Measurements from ENCODE around the gene ANKRD11. TPM values are rescaled to one million over a fixed set of nuclear protein-coding genes. Genes with fewer than 3 reads are reported as not detected.
A peak's percentile ranks its signal among the peaks of the same experiment; 100 is the strongest.

ANKRD11 gene
- total and polyA plus RNA-seq, 12 donors: 47.7 to 93.6 (median 66.2) TPM

DNA sequence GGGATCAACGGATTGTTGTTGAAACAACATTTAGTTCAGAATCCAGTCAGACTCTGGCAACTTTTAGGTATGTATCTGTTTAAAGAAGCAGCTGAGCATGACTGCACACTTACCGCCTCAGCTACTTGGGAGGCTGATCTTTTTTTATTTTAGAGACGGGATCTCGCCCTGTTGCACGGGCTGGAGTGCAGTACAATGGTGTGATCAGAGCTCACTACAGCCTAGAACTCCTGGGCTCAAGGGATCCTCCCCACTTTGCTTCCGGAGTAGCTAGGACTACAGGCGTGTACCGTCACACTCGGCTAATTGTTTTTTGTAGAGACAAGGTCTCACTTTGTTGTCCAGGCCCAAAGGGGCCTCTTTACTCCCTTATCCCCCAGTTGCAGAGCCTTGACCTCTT, 20.2 kb upstream of the ANKRD11 start:
- ATAC-seq (no peak), DNase-seq (no peak)
- WGBS, 2 donors: 88 to 94% methylated on average over 9 of the region's 9 CpGs
- peaks cover 15 to 43% (median 38%) of the 10 kb centered on the region in 9 donors for H3K4me1 ChIP-seq
- H3K36me3 ChIP-seq: peaks cover 0 to 53% (median 47%) of the 10 kb centered on the region in 9 donors
- TF ChIP-seq, protein P1, sequence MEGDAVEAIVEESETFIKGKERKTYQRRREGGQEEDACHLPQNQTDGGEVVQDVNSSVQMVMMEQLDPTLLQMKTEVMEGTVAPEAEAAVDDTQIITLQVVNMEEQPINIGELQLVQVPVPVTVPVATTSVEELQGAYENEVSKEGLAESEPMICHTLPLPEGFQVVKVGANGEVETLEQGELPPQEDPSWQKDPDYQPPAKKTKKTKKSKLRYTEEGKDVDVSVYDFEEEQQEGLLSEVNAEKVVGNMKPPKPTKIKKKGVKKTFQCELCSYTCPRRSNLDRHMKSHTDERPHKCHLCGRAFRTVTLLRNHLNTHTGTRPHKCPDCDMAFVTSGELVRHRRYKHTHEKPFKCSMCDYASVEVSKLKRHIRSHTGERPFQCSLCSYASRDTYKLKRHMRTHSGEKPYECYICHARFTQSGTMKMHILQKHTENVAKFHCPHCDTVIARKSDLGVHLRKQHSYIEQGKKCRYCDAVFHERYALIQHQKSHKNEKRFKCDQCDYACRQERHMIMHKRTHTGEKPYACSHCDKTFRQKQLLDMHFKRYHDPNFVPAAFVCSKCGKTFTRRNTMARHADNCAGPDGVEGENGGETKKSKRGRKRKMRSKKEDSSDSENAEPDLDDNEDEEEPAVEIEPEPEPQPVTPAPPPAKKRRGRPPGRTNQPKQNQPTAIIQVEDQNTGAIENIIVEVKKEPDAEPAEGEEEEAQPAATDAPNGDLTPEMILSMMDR (IDR thresholded peaks at IDR 0.05): no peak
- no peaks in the 10 kb centered on the region for H3K9me3 ChIP-seq
- no peak overlapping the region for H3K4me3 ChIP-seq
- H3K27ac ChIP-seq: no peak overlapping the region
- intact Hi-C loops (cut with DNase I): loop anchor here in 1 of 10 donors (5.0 kb wide), 1 partner anchor 173 kb away; no protein-coding TSS in a partner anchor
- H3K27me3 ChIP-seq: no peaks in the 10 kb centered on the region

DNA sequence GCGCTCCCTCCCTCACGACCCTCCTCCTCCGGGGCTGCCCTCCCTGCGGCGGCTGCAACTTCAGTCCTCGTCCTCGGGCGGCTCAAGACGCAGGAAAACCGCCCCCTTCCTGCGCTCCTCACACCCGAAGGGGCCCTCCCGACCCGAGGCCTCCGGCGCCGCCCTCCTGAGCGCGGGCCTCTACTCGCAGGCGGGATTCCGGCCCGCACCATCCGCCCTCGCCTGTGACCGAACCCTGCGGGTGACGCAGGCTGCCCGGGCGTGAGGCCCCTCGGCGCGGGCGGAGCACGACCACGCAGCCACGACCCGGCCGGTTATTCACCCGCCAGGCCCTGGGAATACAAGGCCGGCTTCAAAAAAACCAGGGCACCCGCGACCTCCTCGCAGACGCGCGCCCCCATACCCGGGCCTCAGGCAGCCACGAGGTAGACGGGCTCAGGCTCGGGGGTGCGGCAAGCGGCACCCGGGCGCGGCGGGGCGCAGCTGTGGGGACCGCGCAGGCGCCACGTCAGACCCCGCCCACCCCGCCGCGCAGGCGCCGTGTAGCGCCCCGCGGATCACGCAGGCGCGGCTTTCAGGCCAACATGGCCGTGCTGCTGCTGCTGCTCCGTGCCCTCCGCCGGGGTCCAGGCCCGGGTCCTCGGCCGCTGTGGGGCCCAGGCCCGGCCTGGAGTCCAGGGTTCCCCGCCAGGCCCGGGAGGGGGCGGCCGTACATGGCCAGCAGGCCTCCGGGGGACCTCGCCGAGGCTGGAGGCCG, 17.7 kb upstream of the ANKRD11 start, which contains the start of gene SPG7:
TSS of gene SPG7 (plus strand) at position 570 of the 757 bp plus-strand sequence. CDS start at position 585, 15 bp downstream.
- H3K9me3 ChIP-seq: no peaks in the 10 kb centered on the region
- intact Hi-C loops (cut with DNase I): loop anchor here in 8 of 10 donors (1.0 to 10.0 kb wide), 9 partner anchors 15 to 266 kb away; partner anchors contain the start of gene RPL13 (in 1 of the 8)
- TF ChIP-seq, protein P1 (IDR thresholded peaks at IDR 0.05): peak in 2 of 9 donors; percentile 16
- 0% methylated on average over 88 to 90 of the region's 90 CpGs for WGBS, 2 donors
- H3K27me3 ChIP-seq: no peaks in the 10 kb centered on the region
- peaks cover 0 to 28% (median 24%) of the 10 kb centered on the region in 9 donors for H3K36me3 ChIP-seq
- peak; percentile 86 to 95 (median 91) for ATAC-seq
- peak; percentile 84 to 90 for DNase-seq
- H3K27ac ChIP-seq: peak within 1 kb of the TSS; percentile 91 to 99 (median 98)
- peak within 1 kb of the TSS; percentile 51 to 97 (median 88) for H3K4me3 ChIP-seq
- H3K4me1 ChIP-seq: peaks cover 20 to 53% (median 45%) of the 10 kb centered on the region in 9 donors

DNA sequence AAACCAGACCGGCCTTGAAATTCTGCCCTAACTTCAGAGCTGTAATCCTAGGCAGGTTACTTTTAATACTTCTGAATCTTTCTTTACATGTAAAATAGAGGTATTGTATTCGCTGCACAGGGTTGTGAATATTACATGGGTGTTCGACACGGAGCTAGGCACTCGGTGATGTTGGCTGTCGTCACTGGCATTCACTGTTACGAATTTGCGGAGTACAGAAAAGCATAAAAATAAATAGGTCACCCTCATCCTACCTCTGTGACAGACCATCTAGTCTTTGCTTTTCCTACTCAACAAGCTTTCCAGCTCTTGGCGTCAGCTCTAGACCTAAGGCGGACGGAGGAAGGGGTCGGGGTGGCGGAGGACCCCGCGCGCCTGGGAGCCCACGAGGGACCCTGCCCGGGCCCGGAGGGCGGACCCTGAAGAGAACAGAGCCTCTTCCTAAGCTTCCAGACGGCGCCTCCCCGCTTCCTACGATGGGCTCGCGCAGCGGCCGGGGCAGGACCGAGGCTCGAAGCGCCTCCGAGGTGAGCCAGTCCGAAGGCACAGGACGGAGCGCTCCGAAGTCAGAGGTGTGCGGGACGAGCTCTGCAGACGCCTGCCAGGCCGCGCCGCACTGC, 17.0 kb upstream of the ANKRD11 start:
- Histone ChIP-seq H3K27ac (peak overlapping the region; percentile 91 to 99 (median 98)), H3K4me3 (peak overlapping the region; percentile 51 to 97 (median 88)), H3K27me3 (no peaks in the 10 kb centered on the region), H3K4me1 (peaks cover 20 to 56% (median 48%) of the 10 kb centered on the region in 9 donors), H3K36me3 (peaks cover 0 to 21% (median 17%) of the 10 kb centered on the region in 9 donors), H3K9me3 (no peaks in the 10 kb centered on the region)
- WGBS, 2 donors: 7 to 8% methylated on average over 42 of the region's 42 CpGs
- TF ChIP-seq, protein P1 (IDR thresholded peaks at IDR 0.05): peak in 3 of 9 donors; percentile 7 to 14 (median 12)
- intact Hi-C loops (cut with DNase I): loop anchor here in 7 of 10 donors (5.0 to 10.0 kb wide), 6 partner anchors 57 to 265 kb away; partner anchors contain the start of gene RPL13 (in 1 of the 7)
- peak in 4 of 8 donors; percentile 4 to 53 (median 20) for ATAC-seq
- no peak for DNase-seq

DNA sequence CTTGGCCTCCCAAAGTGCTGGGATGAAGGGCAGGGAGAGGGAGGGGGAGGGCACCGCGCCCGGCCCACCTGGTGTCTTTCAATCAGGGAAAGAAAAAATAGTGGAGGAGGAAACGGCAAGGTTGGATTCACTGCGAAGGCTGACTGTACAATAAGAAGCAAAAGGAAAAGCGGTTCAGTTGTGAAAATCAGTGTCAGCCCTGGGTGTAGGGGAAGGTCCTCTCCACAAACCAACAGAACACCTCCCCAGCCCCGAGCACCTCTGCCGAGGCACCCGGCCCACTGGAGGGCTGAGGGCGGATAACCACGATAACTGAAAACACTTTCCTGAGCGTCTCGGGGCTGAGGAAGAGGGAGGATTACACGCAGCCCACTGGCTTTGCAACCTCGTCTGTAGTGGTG, 16.4 kb upstream of the ANKRD11 start:
- Histone ChIP-seq H3K27me3 (no peaks in the 10 kb centered on the region), H3K27ac (peak overlapping the region; percentile 49 to 99 (median 98)), H3K4me1 (peaks cover 20 to 60% (median 53%) of the 10 kb centered on the region in 9 donors), H3K4me3 (peak overlapping the region in 9 of 10 donors; percentile 61 to 97 (median 90)), H3K9me3 (no peaks in the 10 kb centered on the region), H3K36me3 (peaks cover 0 to 16% (median 13%) of the 10 kb centered on the region in 9 donors)
- 23 to 38% methylated on average over 15 of the region's 15 CpGs for WGBS, 2 donors
- intact Hi-C loops (cut with DNase I): loop anchor here in 7 of 10 donors (5.0 to 10.0 kb wide), 6 partner anchors 58 to 264 kb away; partner anchors contain the start of gene RPL13 (in 1 of the 7)
- no peak for DNase-seq
- TF ChIP-seq, protein P1 (IDR thresholded peaks at IDR 0.05): no peak
- ATAC-seq: no peak

Data from heart right ventricle (tissue), 16 donors.